NCI-H774 (cell line): ENCODE measurements around the gene CFAP410.
"Not testable (repeated sequence)": the region's sequence is repeated elsewhere in the genome, so short reads cannot be mapped to it uniquely, and the experiment has no call there.

ENCODE experiments used
- DNase-seq: peaks from one replicate; lab custom pipeline; 2025; lab: John Stamatoyannopoulos, UW

CFAP410 gene

GRCh38 chr21:44350773-44351481 is 11.7 kb upstream of the CFAP410 start:
- no peak for DNase-seq

GRCh38 chr21:44349847-44350772 is 10.9 kb upstream of the CFAP410 start:
- no peak for DNase-seq

GRCh38 chr21:44349416-44349846 is 10.2 kb upstream of the CFAP410 start:
- DNase-seq: no peak

- DNase-seq: no peak
These were observed 9.7 kb upstream of the CFAP410 start for GRCh38 chr21:44348861-44349260.

GRCh38 chr21:44347911-44348451 is 8.8 kb upstream of the CFAP410 start:
- DNase-seq: no peak

- DNase-seq: no peak
These were observed 6.3 kb upstream of the CFAP410 start for GRCh38 chr21:44345495-44345894.

- no peak for DNase-seq
These were observed 5.5 kb upstream of the CFAP410 start for GRCh38 chr21:44344541-44345183.

GRCh38 chr21:44342981-44343380 is 3.8 kb upstream of the CFAP410 start:
- not testable (repeated sequence) for DNase-seq

GRCh38 chr21:44341726-44342458 is 2.7 kb upstream of the CFAP410 start:
- not testable (repeated sequence) for DNase-seq

GRCh38 chr21:44337941-44338895 is 972 bp downstream of the CFAP410 start:
- DNase-seq: no peak

GRCh38 chr21:44337449-44337848 is 1.7 kb downstream of the CFAP410 start:
- no peak for DNase-seq

GRCh38 chr21:44335266-44336059 is 3.7 kb downstream of the CFAP410 start:
- no peak for DNase-seq

- DNase-seq: no peak
These were observed 4.7 kb downstream of the CFAP410 start for GRCh38 chr21:44334329-44335030.

- no peak for DNase-seq
These were observed 5.5 kb downstream of the CFAP410 start for GRCh38 chr21:44333509-44334328.

- DNase-seq: no peak
These were observed 6.2 kb downstream of the CFAP410 start for GRCh38 chr21:44332965-44333364.

GRCh38 chr21:44332383-44332782 is 6.8 kb downstream of the CFAP410 start:
- no peak for DNase-seq

- DNase-seq: no peak
These were observed 7.4 kb downstream of the CFAP410 start for GRCh38 chr21:44331650-44332307.

- no peak for DNase-seq
These were observed 8.0 kb downstream of the CFAP410 start for GRCh38 chr21:44331209-44331608.
